Stimulated activated CD8-positive, alpha-beta memory T cell treated with anti-CD3 and anti-CD28 coated beads, Interleukin-15, amount 100 ng/mL, for 4 hours (primary cell): ENCODE data around the gene EXOSC2.

Source experiments
- DNase-seq, 2 donors: peaks; one replicate each; pipeline ENCODE4 v3.0.0-alpha.2; 2020; ENCODE audit warnings: low read depth in 2 of 2

Gene EXOSC2

DNA sequence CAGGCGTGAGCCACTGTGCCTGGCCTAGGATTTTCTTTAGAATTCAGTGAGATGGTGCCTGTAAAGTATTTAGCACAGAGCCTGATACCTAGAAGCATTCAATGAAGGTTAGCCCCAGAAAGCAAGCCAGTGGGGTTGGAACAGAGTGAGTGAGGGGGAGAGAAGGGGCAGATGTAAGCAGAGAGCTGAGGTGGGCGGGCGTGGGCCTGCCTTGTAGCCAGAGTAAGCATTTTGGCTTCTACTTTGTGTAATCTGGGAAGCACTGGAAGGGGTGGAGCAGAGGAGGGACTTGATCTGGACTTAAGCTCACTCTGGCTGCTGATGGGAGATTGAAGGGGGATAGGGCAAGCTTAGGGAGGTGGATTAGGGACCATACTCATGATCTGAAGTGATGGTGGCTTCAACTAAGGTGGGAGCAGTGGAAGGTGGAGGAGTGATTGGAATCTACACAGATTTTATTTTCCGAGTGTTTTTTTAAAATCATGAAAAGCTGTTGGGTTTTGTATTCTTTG lies 2.6 kb downstream of the EXOSC2 start:
- no peak for DNase-seq

DNA sequence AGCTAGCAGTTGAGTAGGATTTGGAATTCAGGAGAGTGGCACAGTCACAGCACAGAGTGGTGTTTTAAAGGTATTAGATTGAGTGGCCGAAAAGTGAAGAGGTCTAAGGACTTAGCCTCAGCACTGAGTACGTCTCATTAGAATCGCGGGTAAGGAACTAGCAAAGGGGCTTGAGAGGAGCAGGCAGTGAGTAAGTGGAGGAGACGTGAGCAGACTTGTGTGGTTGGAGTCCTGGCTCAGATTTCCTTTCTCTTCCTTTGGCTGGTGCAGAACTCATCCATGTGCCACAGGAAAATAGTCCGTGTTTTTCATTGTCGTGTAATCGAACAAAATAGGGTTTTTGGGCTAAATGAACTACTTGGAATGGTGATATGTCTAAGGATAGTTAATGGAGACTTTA lies 3.4 kb downstream of the EXOSC2 start:
- no peak for DNase-seq

DNA sequence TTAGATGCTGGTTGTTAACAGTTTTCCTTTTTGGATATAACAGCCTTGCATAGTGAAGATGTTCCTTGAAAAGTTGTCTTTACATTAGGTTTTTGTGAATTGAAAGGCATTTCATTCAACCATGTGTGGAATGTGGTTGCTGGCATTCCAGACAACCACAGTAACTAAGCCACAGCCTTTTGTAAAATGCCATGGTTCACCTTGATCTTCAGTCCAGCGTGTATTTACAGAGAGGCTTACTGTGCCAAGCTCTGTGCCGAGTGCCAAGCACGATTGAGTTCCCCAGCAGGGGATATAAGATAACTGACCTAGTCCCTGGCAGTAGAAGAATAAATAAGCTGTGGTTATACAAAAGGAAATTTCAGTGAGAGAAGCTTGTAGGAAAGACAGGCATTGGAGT lies 4.9 kb downstream of the EXOSC2 start:
- no peak for DNase-seq

DNA sequence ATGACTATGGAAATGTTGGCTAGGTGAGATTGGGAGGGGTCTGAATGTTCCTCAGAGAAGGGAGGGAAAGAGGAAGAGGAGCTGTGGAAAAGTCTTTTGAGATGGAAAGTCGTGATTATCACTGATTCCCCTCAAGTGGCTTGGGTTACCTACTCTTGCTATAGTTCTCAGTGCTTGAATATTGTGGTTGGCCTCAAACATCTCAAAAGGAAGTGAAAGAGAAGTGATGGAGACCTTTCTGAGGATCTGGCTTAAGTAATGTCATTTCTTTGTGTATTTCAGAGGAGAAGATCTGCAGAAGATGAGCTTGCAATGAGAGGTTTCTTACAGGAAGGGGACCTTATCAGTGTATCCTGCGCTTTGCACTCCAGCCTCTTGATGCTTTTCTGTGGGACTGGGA lies 5.5 kb downstream of the EXOSC2 start:
- DNase-seq = no peak

DNA sequence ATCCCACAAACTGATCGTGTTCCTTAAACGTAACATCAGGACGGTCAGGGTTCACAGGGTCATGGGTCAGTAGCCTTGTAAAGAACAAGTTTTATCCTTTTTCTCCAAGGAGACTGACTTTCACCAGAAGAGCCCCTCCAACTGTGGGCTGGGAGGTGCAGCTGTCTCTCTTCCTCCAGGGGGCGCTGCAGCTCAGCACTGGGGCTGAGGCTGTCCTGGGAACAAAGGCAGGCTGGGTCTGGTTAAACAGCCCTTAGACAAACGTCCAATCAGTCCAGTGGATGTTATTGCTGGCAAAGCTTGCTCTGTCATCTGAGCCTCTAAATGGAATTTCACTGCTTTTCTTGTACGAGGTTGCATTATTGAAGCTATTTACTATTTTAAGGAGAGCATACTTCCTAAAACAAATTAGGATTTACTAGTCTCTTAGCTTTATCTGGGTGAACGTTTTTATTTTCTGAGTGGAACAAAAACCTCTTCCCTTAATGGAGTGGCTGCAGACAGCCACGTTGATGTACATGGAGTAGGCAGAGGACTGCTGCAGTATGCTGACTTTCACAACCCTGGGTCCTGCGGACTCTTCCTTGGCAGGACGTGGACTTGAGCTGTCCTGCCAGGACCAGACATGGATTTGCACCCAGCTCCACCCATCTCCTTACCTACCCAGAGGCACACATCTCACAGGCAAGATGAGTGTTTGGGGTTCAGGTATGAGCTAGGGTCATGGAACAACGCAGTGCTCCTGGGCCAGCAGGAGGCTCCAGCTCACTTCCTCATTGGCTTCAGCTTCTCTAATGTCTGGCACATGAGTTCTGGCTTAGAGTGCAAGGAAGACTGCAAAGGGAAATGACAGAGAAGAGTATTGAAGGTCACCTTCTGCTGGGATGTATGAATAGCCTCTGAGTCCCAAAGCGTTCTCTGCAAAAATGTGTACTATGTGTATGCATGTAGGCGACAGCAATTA lies 7.8 kb downstream of the EXOSC2 start:
- DNase-seq = peak; percentile 25 to 32

DNA sequence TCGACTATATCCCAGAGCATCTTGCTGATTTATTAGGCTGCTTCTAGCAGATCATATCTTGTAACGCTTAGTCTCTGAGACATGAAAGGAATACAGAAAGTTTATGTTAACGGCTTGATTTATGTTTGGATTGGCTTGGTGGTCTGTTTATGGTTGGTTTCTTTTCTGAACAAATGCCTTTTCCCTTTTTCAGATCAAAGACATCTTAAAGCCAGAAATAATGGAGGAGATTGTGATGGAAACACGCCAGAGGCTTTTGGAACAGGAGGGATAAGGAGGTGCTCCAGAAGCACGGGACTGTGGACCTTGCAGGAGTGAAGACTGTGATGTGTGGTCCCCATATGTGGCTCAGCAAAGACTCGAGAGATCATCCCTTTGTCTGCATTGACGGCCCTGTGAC lies 9.9 kb downstream of the EXOSC2 start:
- no peak for DNase-seq

DNA sequence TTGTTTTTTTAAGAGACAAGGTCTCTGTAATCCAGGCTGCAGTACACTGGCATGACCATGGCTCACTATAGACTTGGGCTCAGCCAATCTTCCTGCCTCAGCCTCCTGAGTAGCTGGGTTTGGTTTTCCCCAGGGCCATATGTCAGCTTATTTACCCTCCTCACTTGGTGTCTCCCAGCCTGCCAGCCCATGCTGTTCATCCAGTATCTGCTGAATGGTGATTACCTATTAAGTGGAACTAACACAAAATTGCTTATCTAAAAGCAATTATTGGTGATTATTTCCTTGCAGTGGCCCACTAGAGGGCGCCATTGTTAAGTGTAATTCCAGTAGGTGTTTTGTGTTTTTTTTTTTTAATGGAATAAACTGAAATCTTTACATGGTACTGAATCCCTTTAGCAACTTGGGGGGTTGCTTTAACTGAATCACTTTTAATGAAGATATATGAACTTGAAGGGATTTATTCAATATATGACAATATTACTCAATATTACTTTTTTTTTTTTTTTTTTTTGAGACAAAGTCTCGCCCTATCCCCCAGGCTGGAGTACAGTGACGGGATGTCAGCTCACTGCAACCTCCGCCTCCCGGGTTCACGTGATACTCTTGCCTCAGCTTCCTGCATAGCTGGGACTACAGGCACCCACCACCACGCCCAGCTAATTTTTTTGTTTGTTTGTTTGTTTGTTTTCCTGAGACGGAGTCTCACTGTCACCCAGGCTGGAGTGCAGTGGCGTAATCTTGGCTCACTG lies 13.8 kb downstream of the EXOSC2 start:
- peak in 1 of 2 donors; percentile 39 for DNase-seq

DNA sequence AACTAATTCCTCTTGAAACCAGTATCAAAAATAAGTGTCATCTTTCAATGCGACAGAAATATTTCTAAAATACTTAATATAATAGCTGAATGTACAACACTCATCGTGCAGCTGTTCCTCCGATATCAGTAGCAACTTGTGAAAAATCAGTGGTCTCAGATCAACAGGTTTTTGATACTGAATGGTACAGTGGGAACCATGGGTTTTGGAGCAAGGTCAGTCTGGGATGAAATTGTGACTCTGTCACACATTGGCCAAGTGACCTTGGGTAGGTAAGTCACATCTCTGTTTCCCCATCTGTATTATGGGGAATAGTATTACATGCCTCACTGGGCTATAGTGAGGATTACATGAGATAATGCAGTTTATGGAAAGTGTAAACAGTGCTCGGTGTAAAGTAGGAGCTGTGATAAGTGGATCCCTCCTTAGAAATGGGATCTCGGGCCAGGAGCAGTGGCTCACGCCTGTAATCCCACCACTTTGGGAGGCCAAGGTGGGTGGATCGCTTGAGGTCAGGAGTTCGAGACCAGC lies 17.3 kb downstream of the EXOSC2 start:
- no peak for DNase-seq

DNA sequence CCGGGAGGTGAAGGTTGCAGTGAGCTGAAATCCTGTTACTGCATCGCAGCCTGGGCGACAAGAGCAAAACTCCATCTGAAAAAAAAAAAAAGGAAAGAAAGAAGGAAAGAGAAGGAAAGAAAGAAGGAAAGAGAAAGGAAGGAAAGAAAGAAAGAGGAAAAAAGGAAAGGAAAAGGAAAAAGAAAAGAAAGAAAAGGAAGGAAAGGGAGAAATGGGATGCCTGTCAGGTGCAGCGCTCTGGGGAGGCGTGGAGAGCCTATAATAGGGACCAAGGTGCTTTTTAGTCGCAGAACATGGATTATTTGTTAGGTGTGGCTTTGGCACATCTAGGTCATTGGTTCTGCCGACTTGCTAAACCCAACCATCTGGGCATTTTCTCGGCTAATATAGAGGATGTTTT lies 17.9 kb downstream of the EXOSC2 start:
- no peak for DNase-seq

DNA sequence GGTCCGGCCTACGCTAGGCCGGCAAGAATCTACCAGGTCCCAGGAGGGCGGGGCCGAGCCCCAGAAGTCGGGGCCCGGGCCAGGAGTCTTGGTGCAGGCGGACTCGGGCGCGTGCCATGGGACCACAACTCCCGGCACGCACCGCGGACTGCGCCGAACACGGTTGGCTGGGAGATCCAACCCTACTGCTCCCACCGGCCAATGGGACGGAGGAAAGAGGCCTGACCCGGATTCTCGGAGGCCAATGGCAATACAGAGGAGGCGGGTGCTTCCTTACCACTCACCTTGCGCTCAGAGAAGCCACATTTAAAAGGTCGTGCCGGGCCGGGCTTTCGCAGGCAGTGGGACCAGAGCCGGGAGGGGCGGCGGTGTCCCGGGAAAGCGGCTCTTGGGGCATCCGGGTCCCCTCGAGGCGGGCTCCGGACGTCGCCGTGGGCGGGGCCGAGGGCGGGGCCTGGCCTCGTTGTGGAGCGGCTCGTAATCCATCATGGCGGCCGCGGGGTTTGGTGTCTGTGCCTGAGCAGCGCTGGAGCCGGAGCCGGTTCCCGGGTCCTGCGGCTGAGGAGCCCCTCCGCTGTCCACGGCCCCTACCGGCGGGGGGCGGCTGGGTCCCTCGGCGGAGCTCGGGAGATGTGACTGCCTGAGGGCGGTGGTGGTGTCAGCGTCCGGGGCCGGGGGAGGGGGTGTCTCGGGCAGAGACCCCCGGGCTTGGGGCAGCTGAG lies 19.1 kb downstream of the EXOSC2 start:
- peak; percentile 84 to 93 for DNase-seq

DNA sequence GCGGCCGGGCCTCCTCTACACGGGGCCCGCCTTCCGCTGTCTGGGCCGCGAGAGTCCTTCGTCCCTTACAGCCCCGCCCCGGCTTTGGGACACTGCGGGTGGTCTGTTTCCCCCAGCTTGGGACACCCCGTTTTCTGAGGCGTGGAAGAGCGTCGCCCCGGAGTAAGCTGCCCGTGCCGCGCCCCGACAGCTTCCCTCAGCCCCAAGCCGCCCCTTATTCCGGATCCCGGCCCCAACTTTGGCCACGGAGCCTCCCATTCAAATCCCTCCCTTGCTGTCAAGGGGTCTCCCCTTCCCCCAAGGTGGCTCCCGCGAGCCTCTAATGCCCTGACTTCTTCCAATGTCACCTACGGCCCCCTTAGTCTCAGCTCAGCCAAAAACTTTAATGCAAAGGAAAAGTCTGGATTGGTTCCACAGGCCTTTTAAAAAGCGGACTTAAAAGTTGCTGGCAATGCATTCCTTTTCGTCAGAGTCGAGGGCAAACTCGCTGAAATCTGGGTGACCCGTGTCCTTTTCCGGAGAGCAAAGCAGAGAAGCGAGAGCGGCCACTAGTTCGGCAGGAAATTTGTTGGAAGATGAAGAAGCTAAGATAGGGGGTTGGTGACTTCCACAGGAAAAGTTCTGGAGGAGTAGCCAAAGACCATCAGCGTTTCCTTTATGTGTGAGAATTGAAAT lies 19.8 kb downstream of the EXOSC2 start:
- no peak for DNase-seq

DNA sequence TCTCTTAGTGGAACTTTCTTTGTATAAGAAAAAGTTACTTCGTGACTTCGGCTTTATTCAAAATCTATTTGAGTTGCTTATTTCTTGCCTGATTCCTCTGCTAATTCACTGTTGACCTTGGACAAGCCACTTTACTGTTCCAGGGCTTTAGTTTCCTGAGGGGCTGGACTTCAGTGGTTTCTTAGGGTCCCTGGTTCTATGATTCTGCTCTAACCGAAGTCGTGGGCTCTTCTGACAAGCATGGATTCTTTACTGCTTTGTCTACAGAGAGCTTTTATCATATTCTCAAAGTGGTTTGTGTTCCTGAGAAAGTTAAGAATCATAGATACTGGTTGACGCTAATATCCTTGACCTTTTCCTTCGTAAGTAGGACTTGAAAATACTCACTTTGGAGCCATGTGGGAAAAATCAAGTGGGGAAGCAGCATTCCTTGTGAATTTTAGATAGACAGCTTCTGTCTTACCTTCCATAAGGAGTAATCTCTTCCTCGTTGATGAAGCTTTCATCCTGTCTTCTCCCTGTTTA lies 21.1 kb downstream of the EXOSC2 start:
- no peak for DNase-seq

DNA sequence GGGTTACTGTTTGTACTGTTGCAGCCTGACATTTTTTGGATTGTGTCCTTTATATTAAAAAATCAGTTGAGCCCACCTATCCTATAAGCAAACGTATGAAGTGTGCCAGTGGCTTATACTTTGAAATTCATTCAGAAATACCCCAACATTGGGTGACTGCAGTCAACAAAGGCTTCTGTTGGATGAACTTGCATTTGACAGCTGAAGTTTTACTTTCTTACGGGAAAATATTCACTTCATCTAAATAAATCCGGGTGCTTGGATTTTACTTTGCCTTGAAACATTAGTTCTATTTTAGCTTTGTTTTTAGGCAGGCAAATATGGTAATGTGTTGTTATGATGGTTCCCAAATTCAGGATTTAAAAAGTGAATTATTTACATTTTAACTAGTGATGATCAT lies 21.7 kb downstream of the EXOSC2 start:
- DNase-seq = no peak

DNA sequence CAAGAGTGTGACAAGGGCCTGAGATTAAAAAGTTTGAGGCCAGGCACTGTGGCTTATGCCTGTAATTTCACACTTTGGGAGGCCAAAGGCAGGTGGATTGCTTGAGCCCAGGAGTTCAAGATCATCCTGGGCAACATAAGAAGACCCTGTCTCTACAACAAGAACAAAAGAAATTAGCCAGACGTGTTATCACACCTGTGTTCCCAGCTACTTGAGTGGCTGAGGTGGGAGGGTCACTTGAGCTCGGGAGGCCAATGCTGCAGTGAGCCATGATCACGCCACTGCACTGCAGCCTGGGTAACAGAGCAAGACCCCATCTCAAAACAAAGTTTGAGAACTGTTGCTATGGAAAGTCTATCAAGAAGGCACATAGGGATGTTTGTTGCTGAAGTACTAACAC lies 25.0 kb downstream of the EXOSC2 start:
- no peak for DNase-seq

DNA sequence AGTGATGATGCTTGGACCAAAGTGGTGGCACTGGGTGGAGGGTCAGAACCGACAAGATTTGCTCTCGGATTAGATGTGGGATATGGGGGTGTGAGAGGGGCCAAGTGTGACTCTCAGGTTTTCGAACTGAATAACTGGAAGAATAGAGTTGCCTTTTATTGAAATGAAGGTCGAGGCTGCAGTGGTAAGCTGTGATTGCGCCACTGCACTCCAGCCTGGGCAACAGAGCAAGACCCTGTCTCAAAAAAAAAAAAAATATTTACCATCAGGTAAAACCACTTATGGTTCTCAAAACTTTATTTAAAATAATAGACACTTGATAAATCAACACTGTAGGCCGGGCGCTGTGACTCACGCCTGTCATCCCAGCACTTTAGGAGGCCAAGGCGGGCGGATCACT lies 27.2 kb downstream of the EXOSC2 start:
- no peak for DNase-seq

DNA sequence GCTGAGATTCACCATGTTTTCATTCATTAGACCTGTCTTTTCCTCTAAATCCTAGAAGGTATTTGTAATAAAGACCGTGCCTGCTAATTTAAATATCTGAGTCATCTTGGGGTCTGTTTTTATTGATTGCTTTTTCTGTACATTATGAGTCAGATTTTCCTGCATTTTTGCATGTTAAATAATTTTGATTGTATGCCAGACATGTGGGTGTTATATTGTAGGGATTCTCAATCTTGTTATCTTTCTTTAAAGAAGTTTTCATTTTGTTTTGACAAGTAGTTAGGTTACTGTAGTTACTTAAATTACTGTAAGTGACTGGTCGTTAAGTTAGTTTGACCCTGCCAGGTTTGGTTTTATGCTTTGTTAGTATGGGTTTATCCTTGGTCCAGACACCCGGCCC lies 35.1 kb downstream of the EXOSC2 start:
- no peak for DNase-seq

DNA sequence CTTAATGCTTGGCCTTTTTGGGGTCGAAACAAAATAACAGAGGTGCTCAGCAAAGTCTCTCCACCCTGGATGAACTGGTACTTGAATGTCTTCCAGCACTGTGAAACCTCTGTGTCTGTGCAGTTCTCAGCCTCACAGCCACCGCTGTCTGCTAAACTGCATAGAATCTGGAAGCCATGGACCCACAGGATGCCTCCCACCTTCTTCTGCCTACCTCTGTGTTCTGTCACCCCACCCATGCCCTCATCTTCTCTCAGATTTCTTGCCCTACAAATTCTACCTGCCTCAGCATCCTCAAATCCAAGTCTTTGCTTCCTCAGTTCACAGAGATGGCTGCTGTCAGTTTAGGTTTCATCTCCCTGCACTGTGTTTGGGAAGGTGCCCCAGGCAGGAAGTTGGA lies 35.6 kb downstream of the EXOSC2 start:
- no peak for DNase-seq

DNA sequence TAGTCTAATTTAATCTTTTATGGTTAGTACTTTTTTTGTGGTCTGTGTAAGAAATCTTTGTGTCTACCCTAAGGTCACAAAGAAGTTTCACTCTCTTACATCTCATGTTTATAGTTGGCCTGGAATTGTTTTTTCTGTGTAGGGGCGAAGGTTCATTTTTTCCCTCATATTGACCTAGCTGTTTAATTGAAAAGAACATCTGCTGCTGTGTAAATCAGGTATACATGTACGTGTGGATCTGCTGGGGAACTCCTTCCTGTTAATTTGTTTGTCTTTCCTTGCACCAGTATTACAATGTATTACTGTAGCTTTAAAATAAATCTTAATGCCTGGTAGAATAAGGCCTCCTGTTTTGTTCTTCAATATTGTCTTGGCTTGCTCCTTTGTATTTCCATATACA lies 37.8 kb downstream of the EXOSC2 start:
- no peak for DNase-seq

DNA sequence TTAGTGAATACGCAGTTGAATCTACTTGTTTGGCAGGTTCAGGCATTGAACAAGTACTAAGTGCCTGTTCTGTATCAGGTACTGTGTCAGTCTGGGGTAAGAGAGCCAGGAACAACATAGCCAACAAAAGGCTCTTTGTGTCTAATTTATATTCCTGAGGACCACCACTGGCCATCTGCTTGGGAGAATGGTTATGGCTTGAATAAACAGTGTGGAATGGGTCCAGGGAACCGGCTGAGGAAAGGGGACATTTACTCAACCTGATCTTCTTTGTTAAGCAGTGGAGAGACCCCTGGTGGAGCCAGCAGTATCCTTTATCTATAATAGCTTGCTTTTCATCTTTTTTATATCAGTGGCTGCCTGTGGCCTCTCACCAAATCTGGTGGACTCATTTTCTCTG lies 38.6 kb downstream of the EXOSC2 start:
- DNase-seq = no peak

DNA sequence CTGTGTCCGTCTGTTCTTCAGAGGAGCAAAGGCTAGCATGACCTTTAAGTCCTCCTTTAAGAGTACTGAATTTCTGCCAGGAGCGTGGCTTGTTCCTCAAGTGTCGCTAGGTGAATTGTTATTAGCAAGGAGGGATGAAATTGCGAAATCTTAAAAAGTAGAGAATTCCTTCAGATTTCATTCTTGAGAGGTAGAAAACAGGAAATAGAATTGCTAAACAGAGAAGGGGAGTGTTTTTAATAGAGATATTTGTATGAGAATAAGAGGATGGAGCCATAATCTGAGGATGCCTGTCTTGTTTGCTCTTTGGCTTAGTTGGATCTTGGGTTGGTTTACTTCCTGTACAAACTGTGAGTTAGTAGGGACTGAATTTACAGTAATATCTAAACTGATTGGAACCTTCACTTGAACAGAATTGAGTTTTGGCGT lies 39.2 kb downstream of the EXOSC2 start:
- DNase-seq = no peak

DNA sequence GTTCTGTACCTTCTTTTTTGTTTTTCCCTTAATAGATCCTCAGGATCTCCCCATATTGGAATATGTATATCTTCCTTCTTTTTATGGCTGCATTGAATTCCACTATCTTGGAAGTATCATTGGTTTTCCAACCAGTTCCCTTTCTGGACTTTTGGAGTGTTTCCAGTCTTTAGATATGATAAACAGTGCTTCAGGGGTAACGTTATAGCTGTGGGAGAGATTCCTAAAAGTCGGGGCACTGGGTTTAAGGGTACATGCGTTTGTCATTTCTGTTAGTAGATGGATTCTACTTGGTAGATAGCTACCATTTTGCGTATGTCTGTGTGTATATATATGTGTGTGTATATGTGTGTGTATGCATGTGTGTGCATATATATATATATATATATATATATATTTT lies 42.0 kb downstream of the EXOSC2 start:
- no peak for DNase-seq
